ENCODE data around the gene PCK1. TPM values are rescaled to one million over a fixed set of nuclear protein-coding genes. Genes with fewer than 3 reads are reported as not detected.

PCK1 gene
- total RNA-seq, 1 experiment from 2014 or later = 0.17 TPM

DNA sequence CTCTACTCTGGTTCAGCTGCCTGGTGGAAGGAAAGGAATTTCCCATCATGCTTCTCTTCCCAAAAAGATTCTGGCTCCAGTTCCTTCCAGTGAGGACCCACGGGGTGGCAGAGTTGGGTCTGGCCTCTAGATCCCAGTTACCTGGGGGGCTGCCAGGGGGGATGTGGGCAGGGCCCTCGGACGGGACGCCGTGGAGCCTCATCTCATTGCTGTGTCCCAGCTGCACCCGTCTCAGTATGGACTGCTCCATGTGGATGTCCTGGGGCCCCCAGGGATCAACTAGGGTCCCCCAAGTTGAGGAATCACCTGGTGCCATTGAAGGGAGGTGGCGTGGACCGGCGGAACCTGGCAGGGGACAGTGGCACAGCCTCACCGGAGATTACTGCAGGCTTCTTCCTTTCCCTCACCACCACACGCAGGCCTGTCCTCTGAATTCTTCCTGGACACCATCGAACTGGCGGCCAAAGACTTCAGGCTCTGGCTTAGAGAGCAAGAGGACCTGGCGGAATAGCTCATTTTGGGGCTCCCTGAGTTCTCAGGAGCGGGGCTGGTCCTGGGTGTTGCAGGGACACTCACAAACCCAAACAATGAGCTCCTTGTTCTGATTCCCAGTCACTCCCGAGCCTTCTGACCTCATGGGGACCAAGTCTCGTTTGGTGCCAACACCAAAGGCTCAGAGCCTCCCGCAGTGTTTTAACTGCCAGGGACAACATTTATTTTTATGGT is 50.8 kb downstream of the PCK1 start:
- H3K36me3 Mint-ChIP-seq = no peaks in the 10 kb centered on the region
- no peak overlapping the region for H3K27ac Mint-ChIP-seq
- no peak for DNase-seq (ENCODE audit: low spot score)
- H3K4me3 Mint-ChIP-seq = no peak overlapping the region
- no peak for ATAC-seq
- H3K9me3 Mint-ChIP-seq = no peaks in the 10 kb centered on the region
- ChIA-PET CTCF (interaction anchor here (1.2 to 5.8 kb wide), 3 partner anchors 10 to 568 kb away, joined by 3 to 37 read pairs (median 3); partner anchors contain the start of gene ZBP1), POLR2A (interaction anchor here (1.3 kb wide), 1 partner anchor 15 kb away, joined by 3 read pairs; no protein-coding TSS in a partner anchor)
- peaks cover 7% of the 10 kb centered on the region; the same call in 1 of the 2 replicates for H3K4me1 Mint-ChIP-seq
- TF ChIP-seq FOXK1 (CRISPR knock-in tag; IDR thresholded peaks at IDR 0.05) = no peak
- no peak for TF ChIP-seq AR (CRISPR knock-in tag; IDR thresholded peaks at IDR 0.05)
- no peak for TF ChIP-seq NFE2L1 (CRISPR knock-in tag; IDR thresholded peaks at IDR 0.05)
- TF ChIP-seq TEAD1 (CRISPR knock-in tag; IDR thresholded peaks at IDR 0.05) = no peak
- TF ChIP-seq ATF2 (CRISPR knock-in tag; IDR thresholded peaks at IDR 0.05; ENCODE audit: borderline replicate concordance, low read depth) = no peak
- TF ChIP-seq GTF2I (CRISPR knock-in tag; conservative IDR thresholded peaks at IDR 0.05) = no peak
- TF ChIP-seq ZNF263 (CRISPR knock-in tag; IDR thresholded peaks at IDR 0.05; ENCODE audit: low read depth) = no peak
- TF ChIP-seq RORB (CRISPR knock-in tag; IDR thresholded peaks at IDR 0.05) = no peak
- TF ChIP-seq ZNF121 (CRISPR knock-in tag; IDR thresholded peaks at IDR 0.05) = no peak
- no peak for TF ChIP-seq PRDM15 (CRISPR knock-in tag; IDR thresholded peaks at IDR 0.05)
- no peak for TF ChIP-seq FOXJ3 (CRISPR knock-in tag; IDR thresholded peaks at IDR 0.05; ENCODE audit: borderline replicate concordance)
- TF ChIP-seq CREM (CRISPR knock-in tag; IDR thresholded peaks at IDR 0.05) = no peak
- no peak for TF ChIP-seq EMX1 (CRISPR knock-in tag; IDR thresholded peaks at IDR 0.05)
- TF ChIP-seq ZBTB43 (CRISPR knock-in tag; IDR thresholded peaks at IDR 0.05) = no peak
- H3K27me3 Mint-ChIP-seq (ENCODE audit: low read depth) = no peaks in the 10 kb centered on the region

- no peaks in the 10 kb centered on the region for H3K27me3 Mint-ChIP-seq (ENCODE audit: low read depth)
- peaks cover 7% of the 10 kb centered on the region; the same call in 1 of the 2 replicates for H3K4me1 Mint-ChIP-seq
- DNase-seq (ENCODE audit: low spot score) = no peak
- ChIA-PET CTCF (interaction anchor here (1.2 to 5.8 kb wide), 3 partner anchors 9 to 568 kb away, joined by 3 to 37 read pairs (median 3); partner anchors contain the start of gene ZBP1), POLR2A (interaction anchor here (1.3 kb wide), 1 partner anchor 16 kb away, joined by 3 read pairs; no protein-coding TSS in a partner anchor)
- ATAC-seq = no peak
- no peak overlapping the region for H3K27ac Mint-ChIP-seq
- H3K36me3 Mint-ChIP-seq = no peaks in the 10 kb centered on the region
- H3K9me3 Mint-ChIP-seq = no peaks in the 10 kb centered on the region
- H3K4me3 Mint-ChIP-seq = no peak overlapping the region
- no peak for TF ChIP-seq ZNF396 (CRISPR knock-in tag; IDR thresholded peaks at IDR 0.05; ENCODE audit: borderline replicate concordance)
- no peak for TF ChIP-seq E2F5 (CRISPR knock-in tag; IDR thresholded peaks at IDR 0.05)
- TF ChIP-seq ATF2 (CRISPR knock-in tag; IDR thresholded peaks at IDR 0.05; ENCODE audit: borderline replicate concordance, low read depth) = no peak
- TF ChIP-seq, protein P1, sequence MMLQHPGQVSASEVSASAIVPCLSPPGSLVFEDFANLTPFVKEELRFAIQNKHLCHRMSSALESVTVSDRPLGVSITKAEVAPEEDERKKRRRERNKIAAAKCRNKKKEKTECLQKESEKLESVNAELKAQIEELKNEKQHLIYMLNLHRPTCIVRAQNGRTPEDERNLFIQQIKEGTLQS (CRISPR knock-in tag; conservative IDR thresholded peaks at IDR 0.05) = no peak
- no peak for TF ChIP-seq MYBL2 (CRISPR knock-in tag; IDR thresholded peaks at IDR 0.05)
- no peak for TF ChIP-seq SP1 (CRISPR knock-in tag; conservative IDR thresholded peaks at IDR 0.05)
- no peak for TF ChIP-seq CTCF (IDR thresholded peaks at IDR 0.05)
- no peak for TF ChIP-seq ZNF671 (CRISPR knock-in tag; IDR thresholded peaks at IDR 0.05)
Observed at GRCh38 chr20:57612436-57612835, 51.5 kb downstream of the PCK1 start.

Data from WTC11 (cell line).